Measurements from ENCODE around the gene UBE2F. TPM values are rescaled to one million over a fixed set of nuclear protein-coding genes. Genes with fewer than 3 reads are reported as not detected.
A peak's percentile ranks its signal among the peaks of the same experiment; 100 is the strongest.

Gene UBE2F
- polyA plus RNA-seq, 1 donor = 44.7 TPM

- 100% methylated on average over 1 of the region's 9 CpGs for WGBS (ENCODE audit: insufficient coverage, low lambda C conversion rate)
- Histone ChIP-seq H3K27me3 (ENCODE audit: control insufficient read depth, insufficient read depth, low read length) (no peaks in the 10 kb centered on the region), H3K9me3 (ENCODE audit: control insufficient read depth, low read depth, low read length) (no peaks in the 10 kb centered on the region), H3K27ac (ENCODE audit: low read length) (no peak overlapping the region), H3K4me1 (ENCODE audit: control insufficient read depth, insufficient read depth, low read length) (no peaks in the 10 kb centered on the region), H3K36me3 (ENCODE audit: control insufficient read depth, insufficient read depth, low read length) (peaks cover 12% of the 10 kb centered on the region), H3K4me3 (ENCODE audit: low read length) (no peak overlapping the region)
- no peak for DNase-seq
Measured at GRCh38 chr2:237996021-237996593, 29.3 kb downstream of the UBE2F start.

- 73% methylated on average over 3 of the region's 4 CpGs for WGBS (ENCODE audit: insufficient coverage, low lambda C conversion rate)
- Histone ChIP-seq H3K27me3 (ENCODE audit: control insufficient read depth, insufficient read depth, low read length) (no peaks in the 10 kb centered on the region), H3K27ac (ENCODE audit: low read length) (no peak overlapping the region), H3K4me3 (ENCODE audit: low read length) (no peak overlapping the region), H3K4me1 (ENCODE audit: control insufficient read depth, insufficient read depth, low read length) (no peaks in the 10 kb centered on the region), H3K36me3 (ENCODE audit: control insufficient read depth, insufficient read depth, low read length) (peaks cover 8% of the 10 kb centered on the region), H3K9me3 (ENCODE audit: control insufficient read depth, low read depth, low read length) (no peaks in the 10 kb centered on the region)
- DNase-seq = no peak
Measured at GRCh38 chr2:237997521-237997920, 30.7 kb downstream of the UBE2F start.

- Histone ChIP-seq H3K27me3 (ENCODE audit: control insufficient read depth, insufficient read depth, low read length) (no peaks in the 10 kb centered on the region), H3K4me1 (ENCODE audit: control insufficient read depth, insufficient read depth, low read length) (no peaks in the 10 kb centered on the region), H3K9me3 (ENCODE audit: control insufficient read depth, low read depth, low read length) (no peaks in the 10 kb centered on the region), H3K27ac (ENCODE audit: low read length) (no peak overlapping the region), H3K4me3 (ENCODE audit: low read length) (no peak overlapping the region), H3K36me3 (ENCODE audit: control insufficient read depth, insufficient read depth, low read length) (peaks cover 10% of the 10 kb centered on the region)
- 86% methylated on average over 1 of the region's 4 CpGs for WGBS (ENCODE audit: insufficient coverage, low lambda C conversion rate)
- no peak for DNase-seq
Measured at GRCh38 chr2:237998530-237998929, 31.7 kb downstream of the UBE2F start.

- no peaks in the 10 kb centered on the region for H3K27me3 ChIP-seq (ENCODE audit: control insufficient read depth, insufficient read depth, low read length)
- no peak overlapping the region for H3K27ac ChIP-seq (ENCODE audit: low read length)
- peaks cover 3% of the 10 kb centered on the region for H3K4me1 ChIP-seq (ENCODE audit: control insufficient read depth, insufficient read depth, low read length)
- no peak overlapping the region for H3K4me3 ChIP-seq (ENCODE audit: low read length)
- H3K36me3 ChIP-seq (ENCODE audit: control insufficient read depth, insufficient read depth, low read length) = peaks cover 6% of the 10 kb centered on the region
- no peaks in the 10 kb centered on the region for H3K9me3 ChIP-seq (ENCODE audit: control insufficient read depth, low read depth, low read length)
- 88% methylated on average over 6 of the region's 7 CpGs for WGBS (ENCODE audit: insufficient coverage, low lambda C conversion rate)
- DNase-seq = no peak
Measured at GRCh38 chr2:238003234-238004031, 36.6 kb downstream of the UBE2F start.

GRCh38 chr2:238004077-238004830 is 37.4 kb downstream of the UBE2F start:
- Histone ChIP-seq H3K9me3 (ENCODE audit: control insufficient read depth, low read depth, low read length) (no peaks in the 10 kb centered on the region), H3K27ac (ENCODE audit: low read length) (no peak overlapping the region), H3K36me3 (ENCODE audit: control insufficient read depth, insufficient read depth, low read length) (peaks cover 6% of the 10 kb centered on the region), H3K27me3 (ENCODE audit: control insufficient read depth, insufficient read depth, low read length) (no peaks in the 10 kb centered on the region), H3K4me3 (ENCODE audit: low read length) (no peak overlapping the region), H3K4me1 (ENCODE audit: control insufficient read depth, insufficient read depth, low read length) (peaks cover 3% of the 10 kb centered on the region)
- WGBS (ENCODE audit: insufficient coverage, low lambda C conversion rate) = 100% methylated on average over 2 of the region's 3 CpGs
- no peak for DNase-seq

- DNase-seq = peak; percentile 16 to 54
- no peak overlapping the region for H3K4me3 ChIP-seq (ENCODE audit: low read length)
- H3K9me3 ChIP-seq (ENCODE audit: control insufficient read depth, low read depth, low read length) = no peaks in the 10 kb centered on the region
- peaks cover 9% of the 10 kb centered on the region for H3K36me3 ChIP-seq (ENCODE audit: control insufficient read depth, insufficient read depth, low read length)
- WGBS (ENCODE audit: insufficient coverage, low lambda C conversion rate) = no CpG with 5 or more reads among the region's 1 CpG
- H3K27me3 ChIP-seq (ENCODE audit: control insufficient read depth, insufficient read depth, low read length) = no peaks in the 10 kb centered on the region
- no peak overlapping the region for H3K27ac ChIP-seq (ENCODE audit: low read length)
- H3K4me1 ChIP-seq (ENCODE audit: control insufficient read depth, insufficient read depth, low read length) = peaks cover 3% of the 10 kb centered on the region
Measured at GRCh38 chr2:238005528-238005927, 38.7 kb downstream of the UBE2F start.

- H3K27me3 ChIP-seq (ENCODE audit: control insufficient read depth, insufficient read depth, low read length) = no peaks in the 10 kb centered on the region
- H3K9me3 ChIP-seq (ENCODE audit: control insufficient read depth, low read depth, low read length) = no peaks in the 10 kb centered on the region
- H3K4me1 ChIP-seq (ENCODE audit: control insufficient read depth, insufficient read depth, low read length) = peaks cover 3% of the 10 kb centered on the region
- H3K27ac ChIP-seq (ENCODE audit: low read length) = no peak overlapping the region
- H3K36me3 ChIP-seq (ENCODE audit: control insufficient read depth, insufficient read depth, low read length) = peaks cover 11% of the 10 kb centered on the region
- no peak overlapping the region for H3K4me3 ChIP-seq (ENCODE audit: low read length)
- no peak for DNase-seq
Measured at GRCh38 chr2:238006510-238006909, 39.7 kb downstream of the UBE2F start.

- Histone ChIP-seq H3K4me3 (ENCODE audit: low read length) (no peak overlapping the region), H3K27ac (ENCODE audit: low read length) (no peak overlapping the region), H3K4me1 (ENCODE audit: control insufficient read depth, insufficient read depth, low read length) (peaks cover 3% of the 10 kb centered on the region), H3K27me3 (ENCODE audit: control insufficient read depth, insufficient read depth, low read length) (no peaks in the 10 kb centered on the region), H3K9me3 (ENCODE audit: control insufficient read depth, low read depth, low read length) (no peaks in the 10 kb centered on the region), H3K36me3 (ENCODE audit: control insufficient read depth, insufficient read depth, low read length) (peaks cover 11% of the 10 kb centered on the region)
- WGBS (ENCODE audit: insufficient coverage, low lambda C conversion rate) = no CpG with 5 or more reads among the region's 6 CpGs
- no peak for DNase-seq
Measured at GRCh38 chr2:238007924-238008323, 41.1 kb downstream of the UBE2F start.

GRCh38 chr2:238009563-238009962 is 42.7 kb downstream of the UBE2F start:
- Histone ChIP-seq H3K4me1 (ENCODE audit: control insufficient read depth, insufficient read depth, low read length) (peaks cover 3% of the 10 kb centered on the region), H3K27me3 (ENCODE audit: control insufficient read depth, insufficient read depth, low read length) (no peaks in the 10 kb centered on the region), H3K4me3 (ENCODE audit: low read length) (no peak overlapping the region), H3K9me3 (ENCODE audit: control insufficient read depth, low read depth, low read length) (no peaks in the 10 kb centered on the region), H3K36me3 (ENCODE audit: control insufficient read depth, insufficient read depth, low read length) (peaks cover 11% of the 10 kb centered on the region), H3K27ac (ENCODE audit: low read length) (no peak overlapping the region)
- WGBS (ENCODE audit: insufficient coverage, low lambda C conversion rate) = 100% methylated on average over 1 of the region's 2 CpGs
- DNase-seq = no peak

GRCh38 chr2:238010572-238010971 is 43.8 kb downstream of the UBE2F start:
- Histone ChIP-seq H3K4me1 (ENCODE audit: control insufficient read depth, insufficient read depth, low read length) (no peaks in the 10 kb centered on the region), H3K27me3 (ENCODE audit: control insufficient read depth, insufficient read depth, low read length) (no peaks in the 10 kb centered on the region), H3K36me3 (ENCODE audit: control insufficient read depth, insufficient read depth, low read length) (peaks cover 11% of the 10 kb centered on the region), H3K4me3 (ENCODE audit: low read length) (no peak overlapping the region), H3K27ac (ENCODE audit: low read length) (no peak overlapping the region), H3K9me3 (ENCODE audit: control insufficient read depth, low read depth, low read length) (no peaks in the 10 kb centered on the region)
- no peak for DNase-seq
- WGBS (ENCODE audit: insufficient coverage, low lambda C conversion rate) = no CpG with 5 or more reads among the region's 1 CpG
